GM21526 (cell line): ENCODE results near the gene CCDC169.
"Not testable (repeated sequence)": the region's sequence is repeated elsewhere in the genome, so short reads cannot be mapped to it uniquely, and the experiment has no call there.

Experiments
- ATAC-seq: cut with Tn5 transposase; IDR thresholded peaks from one replicate; pipeline ENCODE4 v1.9.1; 2021; ENCODE audit warnings: moderate library complexity; ENCODE audit not compliant: unreplicated experiment, low FRiP score

Gene CCDC169

DNA sequence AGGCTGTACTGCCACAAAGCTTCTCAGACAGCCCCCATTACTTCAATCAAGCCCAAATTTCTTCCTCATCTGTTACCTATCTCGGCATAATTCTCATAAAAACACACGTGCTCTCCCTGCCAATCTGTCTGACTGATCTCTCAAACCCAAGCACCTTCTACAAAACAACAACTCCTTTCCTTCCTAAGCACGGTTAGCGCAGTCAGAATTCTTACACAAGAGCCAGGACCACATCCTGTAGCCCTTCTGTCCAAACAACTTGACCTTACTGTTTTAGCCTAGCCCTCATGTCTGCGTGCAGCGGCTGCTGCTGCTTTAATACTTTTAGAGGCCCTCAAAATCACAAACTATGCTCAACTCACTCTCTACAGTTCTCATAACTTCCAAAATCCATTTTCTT, 22.2 kb upstream of the CCDC169 start:
- not testable (repeated sequence) for ATAC-seq

DNA sequence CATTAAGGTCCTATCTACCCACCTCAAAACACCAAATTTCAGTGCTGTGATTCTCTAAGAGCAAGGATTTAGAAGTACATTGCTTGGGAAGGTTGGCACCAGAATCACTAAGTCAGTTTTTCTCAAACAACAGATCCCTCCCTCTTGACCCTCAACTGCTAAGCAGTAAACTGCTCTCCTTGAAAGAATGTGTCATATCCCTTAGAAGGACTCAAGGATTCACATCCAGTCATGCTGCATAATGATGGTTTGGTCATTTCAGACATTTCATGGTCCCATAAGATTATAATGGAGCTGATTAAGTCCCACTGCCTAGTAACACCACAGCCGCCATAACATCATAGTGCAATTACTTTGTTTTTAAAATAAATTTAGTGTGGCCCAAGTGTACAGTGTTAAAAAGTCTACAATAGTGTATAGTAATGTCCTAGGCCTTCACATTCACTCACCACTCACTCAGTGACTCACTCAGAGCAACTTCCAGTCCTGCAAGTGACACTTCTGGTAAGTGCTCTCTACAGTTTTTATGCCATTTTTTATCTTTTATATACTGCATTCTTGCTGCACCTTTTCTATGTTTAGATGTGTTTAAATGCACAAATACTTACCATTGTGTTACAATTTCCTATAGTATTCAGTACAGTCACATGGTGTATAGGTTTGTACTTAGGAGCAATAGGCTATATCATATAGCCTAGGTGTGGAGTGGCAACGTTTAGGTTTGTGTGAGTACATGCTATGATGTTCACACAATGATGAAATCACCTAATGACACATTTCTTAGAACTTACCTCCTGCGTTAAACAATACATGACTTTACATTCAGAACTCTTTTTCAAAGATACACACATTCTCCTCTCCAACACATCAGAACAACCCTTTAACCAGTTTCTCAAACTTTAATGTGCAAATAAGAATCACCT, 15.7 kb upstream of the CCDC169 start:
- ATAC-seq, result no peak

DNA sequence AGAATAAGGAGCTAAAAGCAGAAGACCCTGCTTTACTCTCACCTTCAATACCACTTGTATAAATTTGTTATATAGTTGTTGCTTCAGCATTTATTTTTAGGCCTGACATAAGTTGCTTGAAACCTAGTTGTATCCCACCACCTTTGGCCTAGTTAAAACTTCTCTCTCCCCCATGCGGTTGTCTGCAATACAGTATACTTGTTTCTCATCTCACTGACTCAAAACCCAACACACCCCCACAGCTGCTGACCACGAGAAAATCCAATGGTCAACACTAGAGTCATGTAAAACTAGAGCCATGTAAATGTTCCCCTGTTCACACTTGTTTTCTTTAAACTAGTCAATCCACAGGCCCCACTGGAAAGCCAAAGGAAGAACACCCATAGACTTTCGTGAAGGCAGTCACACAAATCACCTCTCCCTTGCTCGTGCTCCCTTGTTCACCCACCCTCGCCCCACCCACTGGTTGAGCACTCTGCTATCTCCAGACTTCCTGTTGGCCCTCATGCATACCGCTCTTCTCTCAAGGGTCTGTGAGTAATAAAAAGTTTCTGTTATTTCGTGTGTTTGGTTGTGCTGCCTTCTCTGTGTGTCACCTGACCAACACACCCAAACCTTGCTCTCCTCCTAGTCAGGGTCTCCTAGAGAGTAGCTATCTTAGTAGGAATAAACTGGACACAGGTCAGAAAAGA, 12.9 kb upstream of the CCDC169 start:
- ATAC-seq, result no peak

DNA sequence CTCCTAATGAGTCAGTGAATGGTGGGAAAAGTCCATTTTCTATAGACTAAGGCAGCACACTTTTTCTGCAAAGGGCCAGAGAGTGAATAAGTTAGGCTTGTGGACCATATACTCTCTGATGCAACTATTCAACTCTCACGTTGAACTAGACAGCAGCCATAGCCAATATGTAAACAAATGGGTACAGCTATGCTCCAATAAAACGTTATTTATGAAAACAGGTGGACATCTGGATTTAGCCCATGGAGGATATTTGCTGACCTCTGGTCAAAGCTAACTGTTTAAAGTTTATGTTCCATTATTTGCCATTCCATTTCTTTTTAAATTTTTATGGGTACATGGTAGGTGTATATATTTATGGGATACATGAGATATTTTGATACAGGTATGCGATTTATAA, 4.7 kb upstream of the CCDC169 start:
- ATAC-seq, result no peak

GRCh38 chr13:36299469-36299868, 1.9 kb upstream of the CCDC169 start:
- not testable (repeated sequence) for ATAC-seq

DNA sequence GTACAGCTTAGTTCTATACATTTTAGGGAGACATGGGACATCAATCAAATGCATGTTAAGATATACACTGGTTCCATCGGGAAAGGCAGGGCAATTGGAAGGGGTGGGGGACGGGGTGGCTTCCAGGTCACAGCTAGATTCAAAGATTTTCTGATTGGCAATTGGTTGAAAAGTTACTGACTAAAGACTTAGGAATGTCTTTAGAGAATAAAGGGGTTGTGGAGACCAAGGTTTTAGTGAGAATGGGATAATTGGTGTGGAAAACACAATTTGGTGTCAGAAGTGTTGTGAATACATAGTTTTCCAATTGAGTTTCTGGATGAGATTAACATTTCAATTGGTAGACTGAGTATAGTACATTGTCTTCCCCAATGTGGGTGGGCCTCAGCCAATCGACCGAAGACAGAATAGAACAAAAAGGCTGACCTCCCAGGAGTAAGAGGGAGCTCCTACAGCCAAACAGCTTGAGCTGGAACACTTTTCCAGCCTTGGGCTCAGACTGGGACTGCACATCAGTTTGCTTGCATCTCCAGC, 988 bp upstream of the CCDC169 start:
- ATAC-seq, result no peak

DNA sequence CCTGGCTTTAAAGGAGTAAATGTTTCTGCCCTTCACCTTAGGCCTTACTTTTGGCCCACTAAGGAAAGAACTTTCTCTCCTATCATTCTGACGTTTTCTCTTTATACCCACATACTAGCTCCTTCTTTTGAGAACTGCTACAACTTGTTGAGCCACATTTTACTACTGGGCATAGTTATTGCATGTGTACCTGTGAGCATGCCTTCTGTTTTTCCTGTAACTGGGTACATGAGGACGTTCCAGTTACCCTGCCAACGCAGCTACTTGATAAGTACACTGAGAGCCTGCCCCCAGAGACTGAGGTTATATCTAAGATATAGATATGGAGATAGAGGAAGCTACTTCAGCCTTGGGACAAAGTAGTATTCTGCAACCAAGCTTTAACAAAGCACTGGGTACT, 3.5 kb downstream of the CCDC169 start:
- ATAC-seq, result no peak

DNA sequence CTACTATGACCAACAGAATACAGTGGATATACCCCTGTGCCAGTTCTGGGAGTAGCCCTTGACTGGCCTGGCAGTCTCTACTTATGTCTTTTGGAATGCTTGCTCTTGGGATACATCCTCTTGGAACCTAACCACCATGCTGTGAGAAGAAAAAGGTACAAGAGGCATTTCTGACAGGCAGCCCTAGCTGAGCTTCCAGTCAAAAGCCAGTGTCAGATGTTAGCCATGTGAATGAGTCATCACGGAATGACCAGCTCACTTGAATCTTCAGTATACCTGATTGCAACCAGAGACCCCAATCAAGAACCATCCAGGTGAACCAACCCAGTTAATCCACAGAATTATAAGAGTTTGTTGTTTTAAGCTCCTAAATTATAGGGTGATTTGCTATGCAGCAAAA, 4.1 kb downstream of the CCDC169 start:
- ATAC-seq, result no peak

DNA sequence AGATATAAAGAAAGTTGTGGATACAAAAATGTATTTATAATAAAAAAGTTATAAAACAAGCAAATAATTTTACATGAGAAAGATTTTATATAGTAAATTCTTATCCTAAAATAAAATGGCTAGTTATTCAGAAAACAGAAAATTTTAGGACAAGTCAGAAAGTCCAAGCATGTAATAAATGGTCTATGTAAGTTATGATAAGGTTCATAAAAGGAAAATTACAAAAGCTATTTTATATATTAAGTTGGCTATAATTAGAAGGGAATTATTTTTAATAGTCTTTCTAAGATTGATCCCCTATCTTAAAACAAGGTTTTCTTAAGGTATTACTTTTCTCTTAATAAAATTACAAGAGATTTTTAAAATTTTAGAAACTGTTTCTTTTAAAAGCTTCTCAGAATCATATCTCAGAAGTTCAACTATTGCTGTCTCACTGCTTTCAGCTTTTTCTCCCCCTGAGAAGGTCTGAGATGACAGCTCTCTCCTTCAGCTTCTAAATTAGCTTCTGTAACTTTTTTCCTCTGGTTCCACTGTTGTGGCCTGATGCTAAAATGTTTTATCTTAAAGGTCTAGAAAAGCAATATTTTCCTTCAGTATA, 8.7 kb downstream of the CCDC169 start:
- no peak for ATAC-seq

- ATAC-seq, result no peak
Observed at GRCh38 chr13:36286006-36286405, 11.6 kb downstream of the CCDC169 start.

DNA sequence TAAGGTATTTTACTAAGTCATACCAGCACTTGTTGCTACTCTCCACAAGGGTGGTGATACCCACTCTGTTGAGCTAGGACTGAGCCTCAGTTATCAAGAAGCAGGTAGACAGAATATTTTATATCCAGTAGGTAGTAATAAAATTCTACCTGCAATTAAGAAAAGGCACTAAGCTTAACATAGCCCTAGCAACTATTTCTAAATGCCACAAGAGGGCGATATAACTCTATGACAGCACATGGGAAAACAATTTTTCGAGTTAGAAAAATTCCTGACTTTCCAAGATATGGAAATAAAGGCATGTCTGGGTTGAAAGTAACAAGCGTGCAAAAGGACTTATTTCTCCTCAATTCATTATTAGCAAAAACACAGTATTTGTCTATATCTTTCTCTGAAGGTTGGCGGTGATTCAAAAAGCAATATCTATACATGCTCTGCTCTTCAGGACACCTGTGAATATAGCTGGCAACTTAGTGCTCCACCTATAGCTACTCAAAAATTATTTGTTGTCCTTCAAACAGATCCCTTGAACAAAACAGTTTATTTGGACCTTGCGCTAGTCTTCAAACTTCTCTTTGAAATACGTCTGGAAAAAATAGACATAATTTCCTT, 14.7 kb downstream of the CCDC169 start:
- no peak for ATAC-seq

DNA sequence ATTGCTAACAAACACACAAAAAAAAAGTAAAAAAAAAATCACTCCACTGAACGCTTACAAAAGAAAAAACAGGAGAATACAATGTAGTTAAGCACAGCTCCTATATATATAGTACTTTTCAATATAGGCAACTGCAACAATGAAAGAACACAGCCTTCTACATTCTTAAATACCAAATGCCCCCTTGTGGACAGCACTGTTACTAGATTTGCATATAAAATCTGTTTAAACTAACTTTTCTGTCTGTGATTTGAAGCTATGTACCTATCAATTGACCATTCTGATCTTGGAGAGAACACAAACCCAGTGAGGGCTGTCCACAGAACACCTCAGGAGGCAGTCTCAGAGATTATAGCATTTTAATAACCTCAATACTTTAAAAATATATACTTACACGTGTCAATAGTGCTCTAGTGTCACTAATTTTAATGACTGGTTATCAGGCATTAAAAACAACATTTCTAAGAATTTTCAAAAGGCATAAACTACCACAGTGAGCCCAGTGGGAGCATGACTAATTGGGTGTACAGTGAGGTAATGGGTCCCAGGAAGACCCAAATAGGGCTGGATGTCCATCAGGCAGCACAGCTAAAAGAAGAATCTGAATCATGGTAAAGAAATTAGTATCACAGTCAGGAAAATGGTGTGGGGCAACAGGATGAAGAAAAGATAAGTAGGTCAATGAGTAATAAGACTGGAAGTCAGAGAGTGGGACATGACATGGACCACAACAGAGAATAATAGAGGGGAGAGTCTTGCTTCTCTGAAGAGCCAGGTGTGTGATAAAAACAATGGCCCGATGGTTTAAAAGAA, 22.2 kb downstream of the CCDC169 start:
- no peak for ATAC-seq

DNA sequence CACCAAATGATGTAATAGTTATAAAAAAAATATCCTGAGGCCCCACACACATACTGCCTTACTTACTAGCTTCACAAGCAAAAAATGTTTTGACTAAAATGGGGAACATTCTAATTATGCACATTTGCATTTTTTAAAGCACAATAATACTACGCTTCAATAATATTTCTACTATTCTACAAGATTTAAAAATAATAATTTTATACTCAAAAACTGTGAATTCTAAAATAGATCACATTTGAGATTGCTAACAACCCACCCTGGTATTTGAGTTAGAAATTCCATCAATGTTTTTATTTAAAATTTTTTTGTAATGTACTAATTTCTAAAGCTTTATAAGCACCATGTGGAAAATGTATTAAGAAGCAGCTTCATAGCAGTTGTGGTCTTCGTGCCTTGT, 24.2 kb downstream of the CCDC169 start:
- ATAC-seq, result no peak

GRCh38 chr13:36261976-36262375, 35.6 kb downstream of the CCDC169 start:
- ATAC-seq, result no peak

GRCh38 chr13:36261011-36261410, 36.6 kb downstream of the CCDC169 start:
- no peak for ATAC-seq

- no peak for ATAC-seq
Observed at GRCh38 chr13:36259361-36260137, 38.1 kb downstream of the CCDC169 start.

GRCh38 chr13:36258831-36259230, 38.8 kb downstream of the CCDC169 start:
- ATAC-seq, result no peak

DNA sequence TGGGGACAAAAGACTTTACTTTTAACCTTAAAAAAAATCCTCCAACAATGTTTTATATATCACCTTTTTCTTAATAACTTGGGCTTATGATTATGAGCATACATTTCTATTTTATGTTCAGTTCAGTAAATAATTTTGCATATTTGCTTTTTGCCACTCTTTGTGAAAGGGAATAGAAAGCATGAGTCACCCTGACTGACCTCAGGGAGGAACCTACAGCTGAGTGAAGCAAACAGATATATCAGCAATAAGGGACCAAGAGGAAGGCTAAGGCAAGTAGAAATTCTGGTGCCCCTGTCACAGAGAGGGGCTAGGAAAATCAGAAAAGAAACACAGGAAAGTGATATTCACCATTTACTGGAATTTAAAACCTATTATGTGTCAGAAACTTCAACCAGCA, 46.1 kb downstream of the CCDC169 start:
- no peak for ATAC-seq

- ATAC-seq, result no peak
Observed at GRCh38 chr13:36251017-36251416, 46.6 kb downstream of the CCDC169 start.
